GM23338 (cell line): ENCODE data around the gene ITSN2. TPM values are rescaled to one million over a fixed set of nuclear protein-coding genes. Genes with fewer than 3 reads are reported as not detected.

ENCODE experiments used
- ATAC-seq: fragments of 200-7000 bp; cut with Tn5 transposase; 3 replicates; pipeline ENCODE4 v1.9.1; 2020
- DNase-seq: peaks from one replicate; pipeline ENCODE4 v3.0.0-alpha.2; 2015; ENCODE audit warnings: low spot score
- H2AFZ ChIP-seq: fragments of 200-600 bp; sonication (generic); 2 replicates; pipeline ENCODE4 v1.8.0; 2016; ENCODE audit warnings: antibody characterized with exemption, mild to moderate bottlenecking, moderate library complexity
- H3F3A ChIP-seq: fragments of 200-600 bp; sonication (generic); replicated peaks from 2 replicates; pipeline ENCODE4 v1.8.0; 2017; ENCODE audit warnings: antibody characterized with exemption, mixed run types, low read depth
- H3K27ac ChIP-seq: fragments of 200-600 bp; sonication (generic); 2 replicates; pipeline ENCODE4 v1.6.1; 2016; ENCODE audit warnings: low read depth
- H3K27me3 ChIP-seq: fragments of 200-600 bp; sonication (generic); 2 replicates; pipeline ENCODE4 v1.8.0; 2016; ENCODE audit warnings: mild to moderate bottlenecking, mixed run types, moderate library complexity; ENCODE audit not compliant: insufficient read depth
- H3K36me3 ChIP-seq: fragments of 200-600 bp; sonication (generic); 2 replicates; pipeline ENCODE4 v1.8.0; 2016; ENCODE audit warnings: mild to moderate bottlenecking; ENCODE audit not compliant: insufficient read depth
- H3K4me1 ChIP-seq: fragments of 200-600 bp; sonication (generic); 2 replicates; pipeline ENCODE4 v1.8.0; 2016; ENCODE audit warnings: mild to moderate bottlenecking, moderate library complexity; ENCODE audit not compliant: insufficient read depth
- H3K4me2 ChIP-seq: fragments of 200-600 bp; sonication (generic); 2 replicates; pipeline ENCODE4 v1.7.1; 2017; ENCODE audit warnings: mixed run types
- H3K4me3 ChIP-seq: fragments of 200-600 bp; sonication (generic); 2 replicates; pipeline ENCODE4 v1.6.1; 2016; ENCODE audit warnings: mixed run types
- H3K79me2 ChIP-seq: fragments of 200-600 bp; sonication (generic); replicated peaks from 2 replicates; pipeline ENCODE4 v1.8.0; 2017; ENCODE audit warnings: mild to moderate bottlenecking; ENCODE audit not compliant: insufficient read depth
- H3K9me2 ChIP-seq: fragments of 200-600 bp; sonication (generic); 2 replicates; pipeline ENCODE4 v1.8.0; 2017; ENCODE audit not compliant: insufficient read depth
- H4K20me1 ChIP-seq: fragments of 200-600 bp; sonication (generic); replicated peaks from 2 replicates; pipeline ENCODE4 v1.8.0; 2017; ENCODE audit warnings: mild to moderate bottlenecking; ENCODE audit not compliant: insufficient read depth
- H3K27ac Mint-ChIP-seq: 2 replicates; pipeline ENCODE4 v1.8.0; 2020; ENCODE audit warnings: inconsistent platforms, mild to moderate bottlenecking, moderate library complexity, mixed read lengths
- H3K27me3 Mint-ChIP-seq: 3 replicates; pipeline ENCODE4 v1.8.0; 2022; ENCODE audit warnings: low read depth, mild to moderate bottlenecking, moderate library complexity, mixed read lengths, inconsistent platforms; ENCODE audit not compliant: insufficient read depth, poor library complexity
- H3K36me3 Mint-ChIP-seq: 3 replicates; pipeline ENCODE4 v1.8.0; 2021; ENCODE audit warnings: low read depth, mild to moderate bottlenecking, inconsistent platforms, moderate library complexity, mixed read lengths
- H3K4me1 Mint-ChIP-seq: 3 replicates; pipeline ENCODE4 v1.8.0; 2020; ENCODE audit warnings: mild to moderate bottlenecking, inconsistent platforms, mixed read lengths
- H3K4me3 Mint-ChIP-seq: 3 replicates; pipeline ENCODE4 v1.8.0; 2021; ENCODE audit warnings: moderate library complexity, mild to moderate bottlenecking, inconsistent platforms, mixed read lengths
- H3K9me3 Mint-ChIP-seq: 3 replicates; pipeline ENCODE4 v1.8.0; 2020; ENCODE audit warnings: moderate library complexity, mild to moderate bottlenecking, inconsistent platforms, mixed read lengths
- CREB1 ChIP-seq: fragments of 250-450 bp; sonication (Bioruptor Pico); IDR thresholded peaks from 2 replicates; pipeline ENCODE4 v1.5.0; 2020; ENCODE audit warnings: low read depth, mild to moderate bottlenecking, moderate library complexity
- EZH2phosphoT487 ChIP-seq: fragments of 200-600 bp; sonication (generic); IDR thresholded peaks from one replicate; pipeline ENCODE4 v1.8.1; 2018; ENCODE audit warnings: antibody characterized with exemption; ENCODE audit not compliant: unreplicated experiment
- JUNB ChIP-seq: IDR thresholded peaks from one replicate; pipeline ENCODE4 v1.6.1; 2016; ENCODE audit warnings: antibody characterized with exemption; ENCODE audit not compliant: unreplicated experiment
- STAT1 ChIP-seq: IDR thresholded peaks from one replicate; pipeline ENCODE4 v1.6.1; 2016; ENCODE audit warnings: antibody characterized with exemption; ENCODE audit not compliant: unreplicated experiment
- ZNF331 ChIP-seq: fragments of 250-450 bp; sonication (Bioruptor Pico); IDR thresholded peaks from 2 replicates; pipeline ENCODE4 v1.5.0; 2020; ENCODE audit warnings: low read depth, mild to moderate bottlenecking, moderate library complexity
- polyA plus RNA-seq: library from polyadenylated mRNA; unstranded; fragments of >200 nt; fragmentation: Nextera tagmentation; extraction: Ambion mirVana; gene quantifications from 2 replicates; pipeline ENCODE4 v1.2.1, GENCODE V29; 2016
- total RNA-seq: library from RNA; depleted of rRNA; stranded (reverse); fragments of >200 nt; shearing (Covaris generic); gene quantifications from 2 replicates; pipeline ENCODE4 v1.2.3, GENCODE V29; 2014
- TF ChIP-seq, protein P1 (sequence below): fragments of 250-450 bp; sonication (Bioruptor Pico); IDR thresholded peaks from 2 replicates; pipeline ENCODE4 v1.5.0; 2020; ENCODE audit warnings: mild to moderate bottlenecking, moderate library complexity
- TF ChIP-seq, protein P2 (sequence below): IDR thresholded peaks from 2 replicates; pipeline ENCODE4 v1.6.1; 2016; ENCODE audit warnings: antibody characterized with exemption
- TF ChIP-seq, protein P3 (sequence below), 2 experiments: fragments of 200-600 bp in 1 of 2; sonication (generic) in 1 of 2; conservative IDR thresholded peaks; 2 replicates each; pipeline versions ENCODE4 v1.5.1 to v1.6.1; 2016 to 2017; ENCODE audit warnings: antibody characterized with exemption in 2 of 2, low read depth in 2 of 2, mild to moderate bottlenecking in 2 of 2, moderate library complexity in 1 of 2

Gene ITSN2
- total and polyA plus RNA-seq, 2 experiments from 2014 or later = 17.1 to 17.8 TPM

DNA sequence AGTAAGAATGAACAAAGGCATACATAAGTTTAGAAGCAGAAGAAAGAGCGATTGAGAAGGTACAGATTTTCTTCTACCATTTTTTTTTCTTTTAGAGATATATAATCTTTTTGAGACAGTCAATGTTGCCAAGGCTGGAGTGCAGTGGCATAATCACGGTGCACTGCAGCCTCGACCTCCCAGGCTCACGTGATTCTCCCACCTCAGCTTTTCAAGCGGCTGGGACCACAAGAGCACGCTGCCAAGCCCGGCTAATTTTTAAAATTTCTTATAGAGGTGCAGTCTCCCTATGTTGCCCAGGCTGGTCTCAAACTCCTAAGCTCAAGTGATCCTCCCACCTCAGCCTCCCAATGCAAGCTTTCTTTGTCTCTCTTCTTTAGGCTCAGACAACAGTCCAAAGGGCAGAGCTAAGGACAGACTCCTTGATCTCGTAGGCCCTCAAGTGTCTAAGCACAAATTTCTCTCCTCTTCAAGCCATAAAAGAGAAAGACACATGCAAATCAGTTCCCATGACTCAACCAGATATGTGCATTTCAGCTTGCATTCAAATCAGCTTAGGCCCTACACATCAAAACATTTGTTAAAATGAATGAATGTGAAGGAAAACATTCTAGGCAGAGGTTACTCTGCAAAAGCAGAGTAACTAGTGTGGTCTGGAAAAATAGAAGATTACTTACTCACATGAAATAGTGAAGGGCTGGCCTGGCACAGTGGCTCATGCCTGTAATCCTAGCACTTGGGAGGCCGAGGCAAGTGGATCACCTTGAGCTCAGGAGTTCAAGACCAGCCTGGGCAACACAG, 18.0 kb downstream of the ITSN2 start:
- no peak overlapping the region for H3K4me3 ChIP-seq
- H3K9me3 Mint-ChIP-seq = no peaks in the 10 kb centered on the region
- no peak overlapping the region for H3K27ac Mint-ChIP-seq
- no peak overlapping the region for H2AFZ ChIP-seq
- peaks cover 16% of the 10 kb centered on the region for H3K4me1 Mint-ChIP-seq
- no peaks in the 10 kb centered on the region for H3K36me3 Mint-ChIP-seq
- no peaks in the 10 kb centered on the region for H3K9me2 ChIP-seq
- H3K27me3 Mint-ChIP-seq = peaks cover 4% of the 10 kb centered on the region
- DNase-seq (no peak), ATAC-seq (no peak)
- no peak overlapping the region for H3K4me2 ChIP-seq
- no peaks in the 10 kb centered on the region for H3K27me3 ChIP-seq
- no peak overlapping the region for H3K4me3 Mint-ChIP-seq
- H3K36me3 ChIP-seq = no peaks in the 10 kb centered on the region
- no peaks in the 10 kb centered on the region for H4K20me1 ChIP-seq
- no peaks in the 10 kb centered on the region for H3F3A ChIP-seq
- peaks cover 5% of the 10 kb centered on the region for H3K79me2 ChIP-seq
- H3K27ac ChIP-seq = no peak overlapping the region
- peaks cover 18% of the 10 kb centered on the region for H3K4me1 ChIP-seq
- TF ChIP-seq ZNF331 (CRISPR knock-in tag) (no peak), STAT1 (no peak), JUNB (no peak), EZH2phosphoT487 (no peak), CREB1 (CRISPR knock-in tag) (no peak)
- TF ChIP-seq, protein P1, sequence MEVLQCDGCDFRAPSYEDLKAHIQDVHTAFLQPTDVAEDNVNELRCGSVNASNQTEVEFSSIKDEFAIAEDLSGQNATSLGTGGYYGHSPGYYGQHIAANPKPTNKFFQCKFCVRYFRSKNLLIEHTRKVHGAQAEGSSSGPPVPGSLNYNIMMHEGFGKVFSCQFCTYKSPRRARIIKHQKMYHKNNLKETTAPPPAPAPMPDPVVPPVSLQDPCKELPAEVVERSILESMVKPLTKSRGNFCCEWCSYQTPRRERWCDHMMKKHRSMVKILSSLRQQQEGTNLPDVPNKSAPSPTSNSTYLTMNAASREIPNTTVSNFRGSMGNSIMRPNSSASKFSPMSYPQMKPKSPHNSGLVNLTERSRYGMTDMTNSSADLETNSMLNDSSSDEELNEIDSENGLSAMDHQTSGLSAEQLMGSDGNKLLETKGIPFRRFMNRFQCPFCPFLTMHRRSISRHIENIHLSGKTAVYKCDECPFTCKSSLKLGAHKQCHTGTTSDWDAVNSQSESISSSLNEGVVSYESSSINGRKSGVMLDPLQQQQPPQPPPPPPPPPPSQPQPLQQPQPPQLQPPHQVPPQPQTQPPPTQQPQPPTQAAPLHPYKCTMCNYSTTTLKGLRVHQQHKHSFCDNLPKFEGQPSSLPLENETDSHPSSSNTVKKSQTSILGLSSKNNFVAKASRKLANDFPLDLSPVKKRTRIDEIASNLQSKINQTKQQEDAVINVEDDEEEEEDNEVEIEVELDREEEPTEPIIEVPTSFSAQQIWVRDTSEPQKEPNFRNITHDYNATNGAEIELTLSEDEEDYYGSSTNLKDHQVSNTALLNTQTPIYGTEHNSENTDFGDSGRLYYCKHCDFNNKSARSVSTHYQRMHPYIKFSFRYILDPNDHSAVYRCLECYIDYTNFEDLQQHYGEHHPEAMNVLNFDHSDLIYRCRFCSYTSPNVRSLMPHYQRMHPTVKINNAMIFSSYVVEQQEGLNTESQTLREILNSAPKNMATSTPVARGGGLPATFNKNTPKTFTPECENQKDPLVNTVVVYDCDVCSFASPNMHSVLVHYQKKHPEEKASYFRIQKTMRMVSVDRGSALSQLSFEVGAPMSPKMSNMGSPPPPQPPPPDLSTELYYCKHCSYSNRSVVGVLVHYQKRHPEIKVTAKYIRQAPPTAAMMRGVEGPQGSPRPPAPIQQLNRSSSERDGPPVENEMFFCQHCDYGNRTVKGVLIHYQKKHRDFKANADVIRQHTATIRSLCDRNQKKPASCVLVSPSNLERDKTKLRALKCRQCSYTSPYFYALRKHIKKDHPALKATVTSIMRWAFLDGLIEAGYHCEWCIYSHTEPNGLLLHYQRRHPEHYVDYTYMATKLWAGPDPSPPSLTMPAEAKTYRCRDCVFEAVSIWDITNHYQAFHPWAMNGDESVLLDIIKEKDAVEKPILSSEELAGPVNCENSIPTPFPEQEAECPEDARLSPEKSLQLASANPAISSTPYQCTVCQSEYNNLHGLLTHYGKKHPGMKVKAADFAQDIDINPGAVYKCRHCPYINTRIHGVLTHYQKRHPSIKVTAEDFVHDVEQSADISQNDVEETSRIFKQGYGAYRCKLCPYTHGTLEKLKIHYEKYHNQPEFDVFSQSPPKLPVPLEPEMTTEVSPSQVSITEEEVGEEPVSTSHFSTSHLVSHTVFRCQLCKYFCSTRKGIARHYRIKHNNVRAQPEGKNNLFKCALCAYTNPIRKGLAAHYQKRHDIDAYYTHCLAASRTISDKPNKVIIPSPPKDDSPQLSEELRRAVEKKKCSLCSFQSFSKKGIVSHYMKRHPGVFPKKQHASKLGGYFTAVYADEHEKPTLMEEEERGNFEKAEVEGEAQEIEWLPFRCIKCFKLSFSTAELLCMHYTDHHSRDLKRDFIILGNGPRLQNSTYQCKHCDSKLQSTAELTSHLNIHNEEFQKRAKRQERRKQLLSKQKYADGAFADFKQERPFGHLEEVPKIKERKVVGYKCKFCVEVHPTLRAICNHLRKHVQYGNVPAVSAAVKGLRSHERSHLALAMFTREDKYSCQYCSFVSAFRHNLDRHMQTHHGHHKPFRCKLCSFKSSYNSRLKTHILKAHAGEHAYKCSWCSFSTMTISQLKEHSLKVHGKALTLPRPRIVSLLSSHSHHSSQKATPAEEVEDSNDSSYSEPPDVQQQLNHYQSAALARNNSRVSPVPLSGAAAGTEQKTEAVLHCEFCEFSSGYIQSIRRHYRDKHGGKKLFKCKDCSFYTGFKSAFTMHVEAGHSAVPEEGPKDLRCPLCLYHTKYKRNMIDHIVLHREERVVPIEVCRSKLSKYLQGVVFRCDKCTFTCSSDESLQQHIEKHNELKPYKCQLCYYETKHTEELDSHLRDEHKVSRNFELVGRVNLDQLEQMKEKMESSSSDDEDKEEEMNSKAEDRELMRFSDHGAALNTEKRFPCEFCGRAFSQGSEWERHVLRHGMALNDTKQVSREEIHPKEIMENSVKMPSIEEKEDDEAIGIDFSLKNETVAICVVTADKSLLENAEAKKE (CRISPR knock-in tag) = no peak
- TF ChIP-seq, protein P2, sequence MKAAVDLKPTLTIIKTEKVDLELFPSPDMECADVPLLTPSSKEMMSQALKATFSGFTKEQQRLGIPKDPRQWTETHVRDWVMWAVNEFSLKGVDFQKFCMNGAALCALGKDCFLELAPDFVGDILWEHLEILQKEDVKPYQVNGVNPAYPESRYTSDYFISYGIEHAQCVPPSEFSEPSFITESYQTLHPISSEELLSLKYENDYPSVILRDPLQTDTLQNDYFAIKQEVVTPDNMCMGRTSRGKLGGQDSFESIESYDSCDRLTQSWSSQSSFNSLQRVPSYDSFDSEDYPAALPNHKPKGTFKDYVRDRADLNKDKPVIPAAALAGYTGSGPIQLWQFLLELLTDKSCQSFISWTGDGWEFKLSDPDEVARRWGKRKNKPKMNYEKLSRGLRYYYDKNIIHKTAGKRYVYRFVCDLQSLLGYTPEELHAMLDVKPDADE = no peak
- TF ChIP-seq, protein P3, sequence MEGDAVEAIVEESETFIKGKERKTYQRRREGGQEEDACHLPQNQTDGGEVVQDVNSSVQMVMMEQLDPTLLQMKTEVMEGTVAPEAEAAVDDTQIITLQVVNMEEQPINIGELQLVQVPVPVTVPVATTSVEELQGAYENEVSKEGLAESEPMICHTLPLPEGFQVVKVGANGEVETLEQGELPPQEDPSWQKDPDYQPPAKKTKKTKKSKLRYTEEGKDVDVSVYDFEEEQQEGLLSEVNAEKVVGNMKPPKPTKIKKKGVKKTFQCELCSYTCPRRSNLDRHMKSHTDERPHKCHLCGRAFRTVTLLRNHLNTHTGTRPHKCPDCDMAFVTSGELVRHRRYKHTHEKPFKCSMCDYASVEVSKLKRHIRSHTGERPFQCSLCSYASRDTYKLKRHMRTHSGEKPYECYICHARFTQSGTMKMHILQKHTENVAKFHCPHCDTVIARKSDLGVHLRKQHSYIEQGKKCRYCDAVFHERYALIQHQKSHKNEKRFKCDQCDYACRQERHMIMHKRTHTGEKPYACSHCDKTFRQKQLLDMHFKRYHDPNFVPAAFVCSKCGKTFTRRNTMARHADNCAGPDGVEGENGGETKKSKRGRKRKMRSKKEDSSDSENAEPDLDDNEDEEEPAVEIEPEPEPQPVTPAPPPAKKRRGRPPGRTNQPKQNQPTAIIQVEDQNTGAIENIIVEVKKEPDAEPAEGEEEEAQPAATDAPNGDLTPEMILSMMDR (conservative IDR thresholded peaks at IDR 0.05; ENCODE audit: low read depth in 2 of 2) = no peak
